Measurements from ENCODE around the gene CDK11B.
A peak's percentile ranks its signal among the peaks of the same experiment; 100 is the strongest.

CDK11B gene

DNA sequence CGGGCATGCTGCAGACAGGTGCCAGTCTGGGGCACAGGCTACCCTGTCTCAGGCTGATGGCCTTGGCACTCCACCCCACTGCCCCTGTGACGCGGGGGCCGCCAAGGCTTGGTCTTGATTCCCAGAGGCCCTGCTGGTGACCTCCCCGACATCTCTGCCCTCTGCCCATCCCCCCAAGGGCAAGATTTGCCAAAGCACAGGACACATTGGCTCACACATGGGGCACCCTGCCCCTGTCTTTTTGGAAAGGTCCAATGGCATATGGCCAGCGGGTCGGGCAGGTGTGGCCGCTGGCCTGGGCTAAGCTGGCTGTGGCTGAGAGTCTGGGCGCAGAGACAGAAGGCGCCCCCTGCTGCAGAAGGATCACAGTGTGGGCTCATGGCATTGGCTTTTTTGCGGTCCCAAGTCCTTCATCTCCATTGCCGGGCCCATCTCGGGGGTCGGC lies 38.9 kb downstream of the CDK11B start:
- TF ChIP-seq ZFX (IDR thresholded peaks at IDR 0.05), result no peak

DNA sequence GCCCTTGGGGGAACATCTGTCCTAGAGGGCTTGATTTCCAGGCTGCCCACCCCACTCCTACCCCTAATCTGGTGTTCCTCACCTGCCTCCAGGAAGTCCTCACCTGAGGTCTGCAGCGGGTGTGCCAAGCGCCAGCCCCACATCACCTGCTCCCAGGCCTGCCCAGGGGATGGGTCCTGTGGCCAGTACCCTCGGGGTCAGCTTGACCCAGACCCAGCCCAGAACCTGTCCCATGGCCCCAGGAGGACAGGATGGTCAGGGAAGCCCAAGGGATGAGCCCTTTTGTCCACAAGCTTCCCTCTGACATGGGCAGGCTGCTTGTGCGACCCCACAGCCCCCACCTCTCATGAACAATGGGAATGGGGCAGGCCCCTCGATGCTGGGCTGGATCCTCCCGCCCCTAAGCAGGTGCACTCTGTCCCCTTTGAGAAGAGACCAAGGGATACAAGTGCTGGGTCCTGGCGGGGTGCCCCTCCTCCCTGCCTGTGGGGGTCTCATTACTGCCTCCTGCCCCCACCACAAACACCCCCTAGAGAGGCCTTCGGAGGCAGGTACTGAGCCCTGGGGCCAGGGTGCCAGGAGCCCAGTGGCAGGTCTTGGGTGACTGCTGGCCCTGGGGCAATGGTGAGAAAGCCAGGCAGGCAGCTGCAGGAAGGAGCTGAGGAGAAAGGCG lies 40.3 kb downstream of the CDK11B start:
- H3K27ac ChIP-seq, result no peak overlapping the region
- no peak for TF ChIP-seq ZFX (IDR thresholded peaks at IDR 0.05)
- TF ChIP-seq, protein P1, sequence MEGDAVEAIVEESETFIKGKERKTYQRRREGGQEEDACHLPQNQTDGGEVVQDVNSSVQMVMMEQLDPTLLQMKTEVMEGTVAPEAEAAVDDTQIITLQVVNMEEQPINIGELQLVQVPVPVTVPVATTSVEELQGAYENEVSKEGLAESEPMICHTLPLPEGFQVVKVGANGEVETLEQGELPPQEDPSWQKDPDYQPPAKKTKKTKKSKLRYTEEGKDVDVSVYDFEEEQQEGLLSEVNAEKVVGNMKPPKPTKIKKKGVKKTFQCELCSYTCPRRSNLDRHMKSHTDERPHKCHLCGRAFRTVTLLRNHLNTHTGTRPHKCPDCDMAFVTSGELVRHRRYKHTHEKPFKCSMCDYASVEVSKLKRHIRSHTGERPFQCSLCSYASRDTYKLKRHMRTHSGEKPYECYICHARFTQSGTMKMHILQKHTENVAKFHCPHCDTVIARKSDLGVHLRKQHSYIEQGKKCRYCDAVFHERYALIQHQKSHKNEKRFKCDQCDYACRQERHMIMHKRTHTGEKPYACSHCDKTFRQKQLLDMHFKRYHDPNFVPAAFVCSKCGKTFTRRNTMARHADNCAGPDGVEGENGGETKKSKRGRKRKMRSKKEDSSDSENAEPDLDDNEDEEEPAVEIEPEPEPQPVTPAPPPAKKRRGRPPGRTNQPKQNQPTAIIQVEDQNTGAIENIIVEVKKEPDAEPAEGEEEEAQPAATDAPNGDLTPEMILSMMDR (conservative IDR thresholded peaks at IDR 0.05), result no peak

More for the DNA sequence above, 38.9 kb downstream of the CDK11B start:
- no peak overlapping the region for H3K27ac ChIP-seq

DNA sequence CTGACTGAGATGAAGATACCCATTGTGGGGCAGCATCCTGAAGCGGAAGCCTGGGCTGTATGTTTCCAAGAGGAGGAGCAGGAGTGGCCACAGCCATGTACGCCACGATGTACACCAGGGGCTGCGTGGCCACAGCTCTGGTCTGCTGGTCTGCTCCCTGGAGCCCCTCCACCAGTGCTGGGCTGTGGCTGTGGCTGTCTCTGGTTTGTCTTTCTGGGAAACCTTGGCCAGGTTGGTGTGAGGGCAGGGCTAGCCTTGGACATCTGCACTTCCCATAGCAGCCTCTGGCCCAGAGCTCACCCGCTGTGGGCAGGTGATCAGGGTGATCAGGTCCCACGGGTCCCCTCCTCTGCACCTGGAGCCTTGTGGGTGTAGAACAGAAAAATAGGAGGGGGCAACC lies 40.9 kb downstream of the CDK11B start:
- TF ChIP-seq, protein P1 (conservative IDR thresholded peaks at IDR 0.05), result no peak
- TF ChIP-seq ZFX (IDR thresholded peaks at IDR 0.05), result no peak
- no peak overlapping the region for H3K27ac ChIP-seq

DNA sequence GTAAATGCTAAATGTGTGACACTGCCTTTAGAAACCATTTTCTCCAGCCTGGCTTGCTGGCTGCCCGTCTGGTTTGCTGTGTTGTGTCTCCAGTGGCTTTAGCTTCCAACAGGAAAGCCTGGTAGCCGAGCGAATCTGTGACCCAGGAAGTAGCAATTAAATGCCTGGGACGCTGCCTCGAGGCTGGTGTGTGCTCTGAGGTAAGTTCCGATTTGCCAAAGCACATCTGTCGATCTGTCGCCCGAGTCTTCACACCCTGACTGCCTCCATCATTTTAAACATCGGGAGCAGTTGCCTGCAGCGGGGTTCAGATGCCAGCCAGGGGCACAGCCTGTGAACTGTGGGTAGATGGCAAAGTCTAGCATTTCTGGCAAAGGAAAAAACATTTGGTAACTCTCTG lies 41.3 kb downstream of the CDK11B start:
- TF ChIP-seq ZFX (IDR thresholded peaks at IDR 0.05), result no peak
- TF ChIP-seq, protein P1 (conservative IDR thresholded peaks at IDR 0.05), result no peak
- no peak overlapping the region for H3K27ac ChIP-seq

DNA sequence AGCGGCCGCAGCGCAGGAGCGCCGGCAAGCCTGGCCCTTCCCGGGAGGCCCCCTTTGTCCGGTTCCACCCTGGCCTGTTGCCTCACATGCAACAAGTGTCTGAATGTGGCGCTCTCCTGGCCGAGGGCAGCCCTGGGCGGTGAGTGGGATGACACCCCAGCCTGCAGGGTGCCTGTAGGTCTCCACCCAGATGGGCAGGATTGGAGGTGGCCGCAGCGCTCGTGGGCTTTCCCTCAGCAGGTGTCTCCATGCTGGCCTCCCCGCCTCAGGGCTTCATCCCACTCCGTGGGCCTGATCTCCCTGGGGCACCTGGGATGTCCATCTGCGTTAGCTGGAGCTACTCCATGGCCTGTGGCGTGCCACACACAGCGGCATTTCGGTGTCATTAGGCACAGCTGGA lies 42.0 kb downstream of the CDK11B start:
- TF ChIP-seq, protein P1 (conservative IDR thresholded peaks at IDR 0.05), result no peak
- TF ChIP-seq ZFX (IDR thresholded peaks at IDR 0.05), result no peak
- H3K27ac ChIP-seq, result peak overlapping the region; percentile 97; the same call in 1 of the 2 replicates

DNA sequence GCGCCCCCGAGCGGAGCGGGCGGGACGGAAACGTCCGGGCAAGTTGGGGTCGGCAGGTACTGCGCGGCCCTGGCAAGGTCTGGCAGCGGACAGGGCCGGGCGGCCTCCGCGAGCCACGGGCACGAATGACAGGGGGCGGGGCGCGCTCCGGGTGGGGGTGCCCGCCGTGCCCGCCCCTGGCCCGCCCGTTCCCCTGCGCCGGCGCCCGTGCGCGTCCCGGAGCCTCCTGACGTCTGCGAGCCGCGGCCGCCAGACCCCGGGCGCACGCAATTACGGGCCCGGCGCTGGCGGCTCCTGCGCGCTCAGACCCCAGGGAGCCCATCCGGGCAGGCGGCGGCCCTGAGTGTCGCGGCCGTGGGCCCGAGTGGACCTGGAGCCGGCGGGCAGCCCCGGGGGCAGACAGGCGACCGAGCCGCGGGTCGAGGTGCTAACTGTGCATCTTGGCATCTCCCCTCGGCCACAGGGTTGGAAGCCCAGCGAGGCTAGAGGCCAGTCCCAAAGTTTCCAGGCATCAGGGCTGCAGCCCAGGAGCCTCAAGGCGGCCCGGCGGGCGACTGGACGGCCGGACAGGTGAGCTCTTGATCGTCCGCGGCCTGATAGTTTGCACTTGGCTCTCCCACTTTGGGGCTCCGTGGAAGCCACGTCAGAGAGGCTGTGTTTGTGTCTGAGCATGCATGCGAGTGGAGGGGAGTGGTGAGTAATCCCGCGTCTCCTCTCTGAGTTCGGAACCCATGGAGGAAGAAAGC lies 42.6 kb downstream of the CDK11B start:
- H3K27ac ChIP-seq, result peak overlapping the region; percentile 97

DNA sequence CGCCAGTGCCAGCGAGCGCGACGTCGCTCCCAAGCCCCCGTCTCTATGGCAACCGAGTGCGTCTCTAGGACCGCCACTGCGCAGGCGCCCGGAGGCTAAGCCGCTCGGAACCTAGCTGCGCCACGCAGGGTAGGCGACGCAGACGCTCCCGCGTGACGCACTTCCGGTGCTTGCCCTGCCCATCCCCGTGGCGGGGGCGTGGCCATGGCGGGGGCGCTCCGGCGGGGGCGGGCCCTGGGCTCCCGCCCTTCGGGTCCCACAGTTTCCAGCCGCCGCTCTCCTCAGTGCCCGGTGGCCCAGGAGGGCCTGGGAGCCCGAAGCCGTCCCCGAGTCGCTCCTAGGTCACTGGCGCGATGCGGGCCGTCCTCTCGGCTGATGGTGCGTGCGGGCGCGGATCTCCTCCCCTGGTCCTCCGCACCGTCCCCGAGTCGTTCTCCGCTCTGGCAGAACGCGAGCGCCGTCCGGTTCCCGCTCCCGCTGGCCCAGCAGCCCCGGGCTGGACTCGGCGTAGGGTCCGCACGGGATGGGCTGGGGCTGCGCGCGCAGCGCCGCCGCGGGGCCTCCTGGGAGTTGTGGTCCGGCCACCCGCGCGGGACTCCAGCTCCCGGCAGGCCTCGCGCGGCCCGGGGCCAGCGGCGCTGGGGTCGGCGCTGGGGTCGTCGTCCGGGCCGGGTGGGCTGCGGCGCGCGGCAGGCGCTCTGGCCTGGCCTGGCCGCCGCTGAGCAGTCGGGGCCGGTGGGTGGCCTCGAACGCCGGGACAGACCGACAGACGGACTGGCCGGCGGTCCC lies 43.4 kb downstream of the CDK11B start, which contains the start of gene MIB2:
Gene MIB2, plus strand, starts transcription at position 245 of the 789 bp plus-strand sequence. CDS start 7,953 bp downstream, outside the sequence.
- H3K27ac ChIP-seq, result peak within 1 kb of the TSS; percentile 97

More for the DNA sequence above, 42.6 kb downstream of the CDK11B start:
- TF ChIP-seq ZFX (IDR thresholded peaks at IDR 0.05), result 0 out of 2 replicates have a peak, but pooled peaks have one; percentile 42
- TF ChIP-seq, protein P1 (conservative IDR thresholded peaks at IDR 0.05), result no peak

More for the DNA sequence above, 43.4 kb downstream of the CDK11B start, which contains the start of gene MIB2:
- peak; percentile 39; the same call in 1 of the 2 replicates for TF ChIP-seq ZFX (IDR thresholded peaks at IDR 0.05)
- TF ChIP-seq, protein P1 (conservative IDR thresholded peaks at IDR 0.05), result no peak

Measured in C4-2B (cell line).